HG03095 (cell line): ENCODE data around the gene ABCA3.
A peak's percentile ranks its signal among the peaks of the same experiment; 100 is the strongest.
"Not testable (repeated sequence)": the region's sequence is repeated elsewhere in the genome, so short reads cannot be mapped to it uniquely, and the experiment has no call there.

ENCODE experiments used
- ATAC-seq: cut with Tn5 transposase; IDR thresholded peaks from one replicate; pipeline ENCODE4 v1.9.1; 2021; ENCODE audit warnings: moderate library complexity; ENCODE audit not compliant: unreplicated experiment

Gene ABCA3

GRCh38 chr16:2280981-2281542 is 59.5 kb downstream of the ABCA3 start:
- no peak for ATAC-seq

GRCh38 chr16:2280461-2280860 is 60.1 kb downstream of the ABCA3 start:
- no peak for ATAC-seq

- no peak for ATAC-seq
These were observed 61.4 kb downstream of the ABCA3 start for GRCh38 chr16:2278956-2279800.

GRCh38 chr16:2278272-2278608 is 62.3 kb downstream of the ABCA3 start:
- ATAC-seq: no peak

- no peak for ATAC-seq
These were observed 62.9 kb downstream of the ABCA3 start for GRCh38 chr16:2277466-2278271.

GRCh38 chr16:2276368-2277195 is 63.9 kb downstream of the ABCA3 start:
- ATAC-seq: no peak

- no peak for ATAC-seq
These were observed 64.8 kb downstream of the ABCA3 start for GRCh38 chr16:2275476-2276367.

GRCh38 chr16:2273931-2274330 is 66.6 kb downstream of the ABCA3 start:
- no peak for ATAC-seq

GRCh38 chr16:2273484-2273883 is 67.0 kb downstream of the ABCA3 start:
- ATAC-seq: no peak

- no peak for ATAC-seq
These were observed 68.6 kb downstream of the ABCA3 start for GRCh38 chr16:2271848-2272461.

GRCh38 chr16:2270588-2271470 is 69.7 kb downstream of the ABCA3 start:
- no peak for ATAC-seq

- ATAC-seq: no peak
These were observed 70.5 kb downstream of the ABCA3 start for GRCh38 chr16:2270070-2270462.

- ATAC-seq: peak; percentile 67
These were observed 72.4 kb downstream of the ABCA3 start, which contains the start of gene RNPS1 for GRCh38 chr16:2267913-2268666. RNPS1 (minus strand) TSS chr16:2268126; CDS start chr16:2264643, 3,483 bp downstream.

- ATAC-seq: peak; percentile 44
These were observed 73.0 kb downstream of the ABCA3 start for GRCh38 chr16:2267505-2267912.

- not testable (repeated sequence) for ATAC-seq
These were observed 73.6 kb downstream of the ABCA3 start for GRCh38 chr16:2266887-2267286.

- not testable (repeated sequence) for ATAC-seq
These were observed 77.5 kb downstream of the ABCA3 start for GRCh38 chr16:2263026-2263425.

GRCh38 chr16:2260250-2260649 is 80.3 kb downstream of the ABCA3 start:
- ATAC-seq: no peak

GRCh38 chr16:2258530-2258929 is 82.0 kb downstream of the ABCA3 start:
- not testable (repeated sequence) for ATAC-seq
